RWPE2 (cell line): Measurements from ENCODE around the gene C1QTNF6.

Experiments used
- ATAC-seq: fragments of 200-7000 bp; cut with Tn5 transposase; 3 replicates; pipeline ENCODE4 v1.9.1; 2021; ENCODE audit warnings: low read depth
- DNase-seq: peaks from one replicate; pipeline ENCODE4 v3.0.0-alpha.2; 2020; ENCODE audit warnings: low spot score
- H3K27ac ChIP-seq: fragments of 450-650 bp; 2 replicates; pipeline ENCODE4 v1.5.1; 2017; ENCODE audit warnings: mild to moderate bottlenecking; ENCODE audit not compliant: poor library complexity, severe bottlenecking
- H3K27me3 ChIP-seq: fragments of 250-450 bp; sonication (Bioruptor Pico); 2 replicates; pipeline ENCODE4 v1.5.1; 2021; ENCODE audit warnings: mild to moderate bottlenecking, moderate library complexity; ENCODE audit not compliant: insufficient read depth, poor library complexity, severe bottlenecking
- H3K36me3 ChIP-seq: fragments of 250-450 bp; sonication (Bioruptor Pico); 2 replicates; pipeline ENCODE4 v1.5.1; 2020; ENCODE audit warnings: low read depth, mild to moderate bottlenecking, moderate library complexity
- H3K4me1 ChIP-seq: fragments of 250-450 bp; sonication (Bioruptor Pico); 2 replicates; pipeline ENCODE4 v1.5.1; 2021; ENCODE audit warnings: mild to moderate bottlenecking, moderate library complexity; ENCODE audit not compliant: insufficient read depth, poor library complexity, severe bottlenecking
- H3K4me3 ChIP-seq: fragments of 250-450 bp; sonication (Bioruptor Pico); 2 replicates; pipeline ENCODE4 v1.5.1; 2021; ENCODE audit warnings: mild to moderate bottlenecking, moderate library complexity; ENCODE audit not compliant: severe bottlenecking
- H3K9me3 ChIP-seq: fragments of 250-450 bp; sonication (Bioruptor Pico); 2 replicates; pipeline ENCODE4 v1.5.1; 2021; ENCODE audit warnings: mild to moderate bottlenecking, moderate library complexity; ENCODE audit not compliant: severe bottlenecking
- TF ChIP-seq, protein P1 (sequence below): fragments of 450-650 bp; IDR thresholded peaks from one replicate; pipeline ENCODE4 v1.5.1; 2017; ENCODE audit warnings: mild to moderate bottlenecking, moderate library complexity; ENCODE audit not compliant: poor library complexity, severe bottlenecking

Gene C1QTNF6

DNA sequence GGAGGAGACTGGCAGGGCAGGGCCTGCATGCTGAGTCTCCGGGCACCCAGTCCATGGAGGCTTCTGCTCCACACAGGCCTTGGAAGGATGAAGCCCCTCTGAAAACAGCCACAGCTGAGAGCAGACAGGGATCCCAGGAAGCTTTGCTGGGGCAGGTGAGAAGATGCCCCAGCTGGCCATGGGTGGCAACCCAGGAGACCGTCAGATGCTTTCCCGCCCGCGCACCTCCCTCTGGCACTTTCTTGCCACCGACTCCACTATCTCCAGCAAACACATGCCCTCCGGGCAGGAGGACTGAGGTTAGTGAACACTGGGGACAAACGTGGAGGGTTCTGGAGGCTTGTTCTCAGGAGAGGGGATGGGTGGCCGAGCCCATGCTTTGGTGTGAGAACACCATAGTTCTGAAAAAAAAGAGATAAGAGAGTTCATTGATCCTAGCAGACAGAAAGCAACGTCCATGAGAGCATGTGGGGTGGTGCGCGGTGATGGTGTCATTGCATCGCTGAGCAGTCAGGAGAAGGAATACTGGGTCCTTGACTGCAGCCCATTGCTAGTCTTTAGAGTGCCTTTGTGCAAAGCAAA, 2.3 kb downstream of the C1QTNF6 start:
- DNase-seq (peak; percentile 47), ATAC-seq (no peak)
- H3K27me3 ChIP-seq: no peaks in the 10 kb centered on the region
- TF ChIP-seq, protein P1, sequence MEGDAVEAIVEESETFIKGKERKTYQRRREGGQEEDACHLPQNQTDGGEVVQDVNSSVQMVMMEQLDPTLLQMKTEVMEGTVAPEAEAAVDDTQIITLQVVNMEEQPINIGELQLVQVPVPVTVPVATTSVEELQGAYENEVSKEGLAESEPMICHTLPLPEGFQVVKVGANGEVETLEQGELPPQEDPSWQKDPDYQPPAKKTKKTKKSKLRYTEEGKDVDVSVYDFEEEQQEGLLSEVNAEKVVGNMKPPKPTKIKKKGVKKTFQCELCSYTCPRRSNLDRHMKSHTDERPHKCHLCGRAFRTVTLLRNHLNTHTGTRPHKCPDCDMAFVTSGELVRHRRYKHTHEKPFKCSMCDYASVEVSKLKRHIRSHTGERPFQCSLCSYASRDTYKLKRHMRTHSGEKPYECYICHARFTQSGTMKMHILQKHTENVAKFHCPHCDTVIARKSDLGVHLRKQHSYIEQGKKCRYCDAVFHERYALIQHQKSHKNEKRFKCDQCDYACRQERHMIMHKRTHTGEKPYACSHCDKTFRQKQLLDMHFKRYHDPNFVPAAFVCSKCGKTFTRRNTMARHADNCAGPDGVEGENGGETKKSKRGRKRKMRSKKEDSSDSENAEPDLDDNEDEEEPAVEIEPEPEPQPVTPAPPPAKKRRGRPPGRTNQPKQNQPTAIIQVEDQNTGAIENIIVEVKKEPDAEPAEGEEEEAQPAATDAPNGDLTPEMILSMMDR: no peak
- H3K9me3 ChIP-seq: no peaks in the 10 kb centered on the region
- no peaks in the 10 kb centered on the region for H3K36me3 ChIP-seq
- H3K4me1 ChIP-seq: peaks cover 40% of the 10 kb centered on the region
- no peak overlapping the region for H3K4me3 ChIP-seq
- no peak overlapping the region for H3K27ac ChIP-seq

DNA sequence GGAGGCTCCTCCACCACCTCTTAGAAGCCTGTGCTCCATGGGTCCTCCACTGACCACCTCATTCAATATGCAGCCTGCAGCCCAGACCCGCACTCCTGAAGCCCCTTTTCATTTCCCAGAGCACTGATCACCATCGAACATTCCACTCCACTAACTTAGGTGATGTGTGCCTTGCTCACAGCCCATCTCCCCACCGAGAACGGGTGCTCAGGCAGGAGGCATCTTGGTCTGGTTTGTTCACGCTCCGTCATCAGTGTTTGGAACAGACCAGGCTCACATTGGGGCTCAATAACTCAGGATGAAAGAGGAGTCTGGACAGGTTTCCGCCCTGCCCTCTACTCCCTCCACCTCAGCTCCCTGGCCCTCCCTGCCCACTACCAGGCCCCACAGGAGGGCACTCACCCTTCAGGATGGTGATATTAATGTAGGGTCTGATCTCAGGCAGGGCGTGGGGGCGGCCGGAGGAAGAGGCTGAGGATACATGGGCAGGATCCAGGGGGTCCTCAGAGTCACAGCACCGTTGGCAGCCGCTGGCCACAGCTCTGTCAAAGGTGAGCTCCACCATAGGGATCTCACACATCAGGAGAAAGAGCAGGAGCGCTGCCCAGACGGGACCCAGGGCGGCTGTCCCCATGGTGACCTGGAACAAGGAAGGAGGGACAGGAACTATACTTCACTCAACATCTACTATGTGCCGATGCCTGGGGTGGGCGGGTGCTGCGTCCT, 3.1 kb downstream of the C1QTNF6 start:
- Histone ChIP-seq H3K9me3 (no peaks in the 10 kb centered on the region), H3K4me1 (peaks cover 33% of the 10 kb centered on the region), H3K4me3 (no peak overlapping the region), H3K27ac (no peak overlapping the region), H3K27me3 (no peaks in the 10 kb centered on the region), H3K36me3 (no peaks in the 10 kb centered on the region)
- DNase-seq (peak; percentile 52), ATAC-seq (no peak)
- TF ChIP-seq, protein P1: no peak

DNA sequence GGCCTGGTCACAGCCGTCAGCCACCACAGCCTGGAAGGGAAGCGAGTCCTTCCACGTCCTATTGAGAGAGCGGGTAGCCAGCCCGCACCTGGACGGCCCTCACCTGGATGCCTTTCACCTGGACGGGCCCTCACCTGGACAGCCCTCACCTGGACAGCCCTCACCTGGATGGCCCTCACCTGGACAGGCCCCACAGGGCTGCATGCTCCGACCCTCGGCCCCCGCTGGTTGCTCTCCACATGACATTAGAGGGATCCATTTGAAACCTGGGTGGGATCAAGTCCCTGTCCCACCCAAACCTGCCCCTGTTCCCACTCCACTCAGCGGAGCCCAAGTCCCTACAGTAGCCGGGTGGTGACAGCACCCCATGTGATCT, 3.7 kb downstream of the C1QTNF6 start:
- no peak overlapping the region for H3K4me3 ChIP-seq
- peaks cover 26% of the 10 kb centered on the region for H3K4me1 ChIP-seq
- no peaks in the 10 kb centered on the region for H3K27me3 ChIP-seq
- TF ChIP-seq, protein P1: no peak
- no peaks in the 10 kb centered on the region for H3K9me3 ChIP-seq
- H3K27ac ChIP-seq: no peak overlapping the region
- H3K36me3 ChIP-seq: no peaks in the 10 kb centered on the region
- DNase-seq: peak; percentile 55
- no peak for ATAC-seq

DNA sequence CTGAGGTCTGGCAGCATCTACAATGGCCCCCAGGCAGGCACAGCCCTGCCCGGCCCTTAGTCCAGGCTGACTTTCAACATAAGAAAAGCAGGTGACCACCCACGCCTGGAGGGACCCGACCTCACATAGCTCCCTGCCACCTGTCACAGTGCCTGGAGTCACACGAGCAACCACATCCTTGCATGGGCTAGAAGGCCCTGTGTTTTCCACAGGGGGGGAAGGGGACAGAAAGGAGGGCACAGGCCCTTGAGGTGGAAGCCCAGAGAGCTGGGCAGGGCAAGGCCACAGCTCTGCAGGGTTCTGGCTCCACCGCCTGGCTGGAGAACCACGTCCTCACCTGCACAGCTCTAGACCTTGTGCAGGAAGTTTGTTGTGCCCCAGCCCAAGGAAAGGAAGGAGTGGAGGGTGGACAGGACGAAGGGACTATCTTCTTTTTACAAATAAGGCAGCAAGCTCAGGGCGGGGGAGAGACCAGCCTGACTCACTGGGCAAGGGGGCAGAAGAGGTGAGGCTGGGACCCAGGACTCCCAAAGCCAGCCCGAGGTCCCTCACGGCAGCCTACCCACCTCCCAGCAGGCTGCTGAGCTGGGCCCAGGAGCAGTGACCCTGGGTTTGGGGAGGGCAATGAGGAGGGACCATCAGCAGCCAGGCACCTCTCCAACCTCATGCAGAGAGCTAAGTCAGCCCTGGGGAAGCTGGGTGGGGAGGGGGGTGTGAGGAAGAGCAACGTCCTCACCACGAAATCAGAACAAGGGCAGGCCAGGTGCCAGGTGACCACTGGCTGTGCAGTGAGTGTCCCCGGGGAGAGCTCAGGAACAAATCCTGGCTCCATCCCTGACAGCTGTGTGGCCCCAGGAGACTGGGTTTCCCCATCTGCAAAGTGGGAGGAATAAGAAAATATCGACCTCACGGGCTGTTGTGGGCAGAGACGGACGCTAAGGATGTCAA, 4.3 kb downstream of the C1QTNF6 start:
- Histone ChIP-seq H3K27ac (no peak overlapping the region), H3K9me3 (no peaks in the 10 kb centered on the region), H3K27me3 (no peaks in the 10 kb centered on the region), H3K4me3 (no peak overlapping the region), H3K4me1 (peaks cover 20% of the 10 kb centered on the region), H3K36me3 (no peaks in the 10 kb centered on the region)
- DNase-seq: peak; percentile 42
- TF ChIP-seq, protein P1: no peak
- ATAC-seq: no peak
